ENCODE data around the gene CEP112.

The CEP112 gene

GRCh38 chr17:65891231-65891735, 300.6 kb downstream of the CEP112 start:
- H3K27me3 ChIP-seq, result no peaks in the 10 kb centered on the region
- no peak for TF ChIP-seq CTCF (IDR thresholded peaks at IDR 0.05)
- no peaks in the 10 kb centered on the region for H3K9me3 ChIP-seq
- intact Hi-C loops (cut with DNase I; ENCODE audit: low total_unique reads), result no loop called here
- H3K27ac ChIP-seq, result no peak overlapping the region
- H3K4me3 ChIP-seq, result no peak overlapping the region
- DNase-seq, result no peak
- no peaks in the 10 kb centered on the region for H3K4me1 ChIP-seq
- H3K36me3 ChIP-seq, result no peaks in the 10 kb centered on the region

- H3K9me3 ChIP-seq, result no peaks in the 10 kb centered on the region
- no peak for TF ChIP-seq CTCF (IDR thresholded peaks at IDR 0.05)
- H3K27ac ChIP-seq, result no peak overlapping the region
- no peak for DNase-seq
- H3K4me1 ChIP-seq, result no peaks in the 10 kb centered on the region
- intact Hi-C loops (cut with DNase I; ENCODE audit: low total_unique reads), result no loop called here
- no peaks in the 10 kb centered on the region for H3K36me3 ChIP-seq
- no peaks in the 10 kb centered on the region for H3K27me3 ChIP-seq
- no peak overlapping the region for H3K4me3 ChIP-seq
These were observed 303.3 kb downstream of the CEP112 start for GRCh38 chr17:65888649-65889048.

GRCh38 chr17:65886315-65887245, 305.4 kb downstream of the CEP112 start:
- Histone ChIP-seq H3K4me3 (no peak overlapping the region), H3K36me3 (no peaks in the 10 kb centered on the region), H3K4me1 (no peaks in the 10 kb centered on the region), H3K27ac (no peak overlapping the region), H3K9me3 (no peaks in the 10 kb centered on the region), H3K27me3 (no peaks in the 10 kb centered on the region)
- no peak for DNase-seq
- intact Hi-C loops (cut with DNase I; ENCODE audit: low total_unique reads), result no loop called here
- TF ChIP-seq CTCF (IDR thresholded peaks at IDR 0.05), result no peak

GRCh38 chr17:65885541-65886312, 306.2 kb downstream of the CEP112 start:
- no peaks in the 10 kb centered on the region for H3K27me3 ChIP-seq
- no peak overlapping the region for H3K27ac ChIP-seq
- no peak overlapping the region for H3K4me3 ChIP-seq
- H3K9me3 ChIP-seq, result no peaks in the 10 kb centered on the region
- H3K4me1 ChIP-seq, result no peaks in the 10 kb centered on the region
- H3K36me3 ChIP-seq, result no peaks in the 10 kb centered on the region
- TF ChIP-seq CTCF (IDR thresholded peaks at IDR 0.05), result no peak
- intact Hi-C loops (cut with DNase I; ENCODE audit: low total_unique reads), result no loop called here
- no peak for DNase-seq

- TF ChIP-seq CTCF (IDR thresholded peaks at IDR 0.05), result no peak
- DNase-seq, result no peak
- no peak overlapping the region for H3K27ac ChIP-seq
These were observed 314.9 kb downstream of the CEP112 start for GRCh38 chr17:65876985-65877384.

More at GRCh38 chr17:65876985-65877384, 314.9 kb downstream of the CEP112 start:
- Histone ChIP-seq H3K4me1 (no peaks in the 10 kb centered on the region), H3K36me3 (no peaks in the 10 kb centered on the region), H3K4me3 (no peak overlapping the region), H3K9me3 (peaks cover 0 to 4% (median 0%) of the 10 kb centered on the region in 3 donors), H3K27me3 (no peaks in the 10 kb centered on the region)
- intact Hi-C loops (cut with DNase I; ENCODE audit: low total_unique reads), result no loop called here
